ENCODE data around the gene SYNE1.

DNA sequence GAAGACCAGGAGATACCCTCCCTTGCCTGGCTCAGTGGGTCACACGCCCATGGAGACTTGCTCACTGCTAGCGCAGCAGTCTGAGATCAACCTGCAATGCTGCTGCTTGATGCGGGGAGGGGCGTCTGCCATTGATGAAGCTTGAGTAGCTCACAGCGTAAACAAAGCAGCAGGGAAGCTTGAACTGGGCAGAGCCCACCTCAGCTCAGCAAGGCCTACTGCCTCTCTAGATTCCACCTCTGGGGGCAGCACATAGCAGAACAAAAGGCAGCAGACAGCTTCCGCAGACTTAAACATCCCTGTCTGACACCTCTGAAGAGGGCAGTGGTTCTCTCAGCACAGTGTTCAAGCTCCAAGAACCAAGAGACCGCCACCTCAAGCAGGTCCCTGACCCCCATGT, 558.4 kb downstream of the SYNE1 start:
- TF ChIP-seq YY1 (IDR thresholded peaks at IDR 0.05; ENCODE audit: insufficient read depth, insufficient read length) (no peak), SUZ12 (IDR thresholded peaks at IDR 0.05; ENCODE audit: extremely low read depth, insufficient read depth, insufficient read length) (no peak)
